Skeletal muscle tissue (tissue), 4 donors: ENCODE results near the gene DTNB. TPM values are rescaled to one million over a fixed set of nuclear protein-coding genes. Genes with fewer than 3 reads are reported as not detected.

ENCODE experiments used
- H3K27ac ChIP-seq: one replicate; pipeline ENCODE4 v1.7.0; 2013; ENCODE audit warnings: mild to moderate bottlenecking, low read depth, low read length, inconsistent platforms
- H3K27me3 ChIP-seq, 3 donors: one replicate each; pipeline ENCODE4 v1.7.0; 2013; ENCODE audit warnings: low read length in 3 of 3; ENCODE audit not compliant: control insufficient read depth in 3 of 3, insufficient read depth in 3 of 3
- H3K36me3 ChIP-seq, 3 donors: one replicate each; pipeline ENCODE4 v1.7.0; 2013; ENCODE audit warnings: low read length in 3 of 3; ENCODE audit not compliant: control insufficient read depth in 3 of 3, insufficient read depth in 3 of 3
- H3K4me1 ChIP-seq, 3 donors: one replicate each; pipeline ENCODE4 v1.7.0; 2013; ENCODE audit warnings: low read length in 3 of 3, mild to moderate bottlenecking in 3 of 3; ENCODE audit not compliant: control insufficient read depth in 3 of 3, insufficient read depth in 3 of 3
- H3K4me3 ChIP-seq, 3 donors: one replicate each; pipeline ENCODE4 v1.7.0; 2013; ENCODE audit warnings: low read length in 3 of 3
- H3K9ac ChIP-seq, 3 donors: one replicate each; pipeline ENCODE4 v1.7.0; 2013; ENCODE audit warnings: low read length in 3 of 3, mild to moderate bottlenecking in 3 of 3, moderate library complexity in 2 of 3, low read depth in 1 of 3
- H3K9me3 ChIP-seq, 3 donors: one replicate each; pipeline ENCODE4 v1.7.0; 2013; ENCODE audit warnings: low read length in 3 of 3; ENCODE audit not compliant: control insufficient read depth in 3 of 3
- total RNA-seq: library from RNA; depleted of rRNA; stranded (reverse); fragments of >200 nt; gene quantifications from one replicate; pipeline ENCODE4 v1.2.3, GENCODE V29; 2014
- donor health status: Osteomylitis.

The DTNB gene
- total RNA-seq, 1 donor from 2014 or later: 3.1 TPM

DNA sequence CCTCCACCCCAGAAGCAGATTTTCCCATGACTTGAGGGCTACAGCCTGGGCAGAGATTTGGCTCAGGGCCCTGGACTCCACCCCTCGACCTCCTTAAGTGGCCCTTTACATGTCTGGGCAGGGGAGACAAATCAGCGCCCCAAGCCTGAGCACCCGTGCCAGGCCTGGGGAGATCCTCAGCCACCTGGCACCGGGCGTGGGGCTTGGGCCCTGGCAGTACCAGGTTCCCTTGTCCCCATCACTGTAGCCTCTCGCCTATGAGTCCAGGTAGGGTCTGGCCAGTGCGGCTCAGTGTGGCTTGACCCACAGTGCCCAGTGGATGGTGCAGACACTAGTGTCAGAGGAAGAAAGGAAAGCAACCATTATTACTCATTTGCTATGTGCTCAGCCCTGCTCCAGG is 309.6 kb downstream of the DTNB start:
- Histone ChIP-seq H3K36me3 (no peaks in the 10 kb centered on the region), H3K9ac (no peak overlapping the region), H3K4me1 (peaks cover 6 to 10% (median 7%) of the 10 kb centered on the region in 3 donors), H3K4me3 (no peak overlapping the region), H3K9me3 (no peaks in the 10 kb centered on the region), H3K27ac (no peak overlapping the region), H3K27me3 (peaks cover 0 to 3% (median 0%) of the 10 kb centered on the region in 3 donors)

DNA sequence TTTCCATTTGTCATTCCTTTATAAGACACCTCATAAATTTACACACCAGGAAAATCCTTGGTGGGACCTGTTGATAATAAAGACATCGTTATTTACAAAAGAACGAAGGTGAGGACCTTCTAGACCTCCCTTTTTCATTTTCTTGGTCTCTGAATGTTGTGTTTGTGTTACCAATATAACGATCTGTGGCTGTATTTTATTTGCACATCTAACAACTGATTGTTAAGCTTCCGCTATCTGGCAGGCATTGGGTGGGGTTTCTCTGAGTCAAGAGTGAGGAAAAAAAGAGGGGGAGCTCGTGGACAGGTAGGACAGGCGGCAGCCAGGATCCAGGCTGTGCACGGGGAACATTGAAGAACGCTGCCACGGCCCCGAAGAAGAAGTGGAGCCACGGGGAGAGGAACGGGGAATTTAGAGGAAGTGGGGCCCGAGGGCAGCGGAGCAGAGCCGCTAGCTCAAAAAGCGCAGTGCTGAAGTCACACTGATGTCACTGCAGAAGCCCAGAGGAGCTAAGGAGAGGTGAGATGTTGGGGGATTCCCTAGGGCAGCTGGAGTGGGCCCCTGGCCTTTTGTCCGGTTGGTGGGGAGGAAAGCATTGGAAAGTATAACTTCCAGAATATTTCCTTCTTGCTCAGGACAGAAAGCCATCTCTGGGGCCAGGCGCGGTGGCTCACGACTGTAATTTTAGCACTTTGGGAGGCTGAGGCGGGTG is 310.8 kb downstream of the DTNB start:
- peaks cover 6 to 10% (median 7%) of the 10 kb centered on the region in 3 donors for H3K4me1 ChIP-seq
- peaks cover 0 to 3% (median 0%) of the 10 kb centered on the region in 3 donors for H3K27me3 ChIP-seq
- no peaks in the 10 kb centered on the region for H3K9me3 ChIP-seq
- H3K9ac ChIP-seq: peak overlapping the region; percentile 47 to 81 (median 57)
- H3K36me3 ChIP-seq: no peaks in the 10 kb centered on the region
- H3K27ac ChIP-seq: peak overlapping the region; percentile 58
- H3K4me3 ChIP-seq: peak overlapping the region; percentile 62 to 87 (median 78)

DNA sequence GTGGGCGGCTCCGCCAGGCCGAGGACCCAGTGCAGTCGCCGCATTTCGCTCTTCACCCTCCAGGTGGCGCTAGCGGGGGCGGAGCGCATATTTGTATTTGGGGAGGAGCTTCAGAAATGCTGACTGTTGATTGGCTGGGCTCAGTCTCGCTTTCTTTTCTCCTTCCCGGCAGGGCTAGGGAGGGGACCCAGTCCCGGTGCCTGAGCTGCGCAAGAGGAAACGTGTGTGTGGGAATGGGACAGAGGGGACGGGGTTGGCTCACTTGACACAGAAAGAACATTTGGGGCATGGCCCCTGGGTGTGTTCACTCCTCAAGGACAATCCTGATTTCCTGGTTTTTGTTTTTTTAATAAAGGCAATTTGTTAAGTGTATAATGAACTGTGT is 311.3 kb downstream of the DTNB start:
- peaks cover 0 to 3% (median 0%) of the 10 kb centered on the region in 3 donors for H3K27me3 ChIP-seq
- H3K9me3 ChIP-seq: no peaks in the 10 kb centered on the region
- H3K4me3 ChIP-seq: peak overlapping the region; percentile 62 to 87 (median 78)
- peak overlapping the region; percentile 47 to 81 (median 57) for H3K9ac ChIP-seq
- peaks cover 6 to 10% (median 7%) of the 10 kb centered on the region in 3 donors for H3K4me1 ChIP-seq
- peak overlapping the region; percentile 58 for H3K27ac ChIP-seq
- no peaks in the 10 kb centered on the region for H3K36me3 ChIP-seq

DNA sequence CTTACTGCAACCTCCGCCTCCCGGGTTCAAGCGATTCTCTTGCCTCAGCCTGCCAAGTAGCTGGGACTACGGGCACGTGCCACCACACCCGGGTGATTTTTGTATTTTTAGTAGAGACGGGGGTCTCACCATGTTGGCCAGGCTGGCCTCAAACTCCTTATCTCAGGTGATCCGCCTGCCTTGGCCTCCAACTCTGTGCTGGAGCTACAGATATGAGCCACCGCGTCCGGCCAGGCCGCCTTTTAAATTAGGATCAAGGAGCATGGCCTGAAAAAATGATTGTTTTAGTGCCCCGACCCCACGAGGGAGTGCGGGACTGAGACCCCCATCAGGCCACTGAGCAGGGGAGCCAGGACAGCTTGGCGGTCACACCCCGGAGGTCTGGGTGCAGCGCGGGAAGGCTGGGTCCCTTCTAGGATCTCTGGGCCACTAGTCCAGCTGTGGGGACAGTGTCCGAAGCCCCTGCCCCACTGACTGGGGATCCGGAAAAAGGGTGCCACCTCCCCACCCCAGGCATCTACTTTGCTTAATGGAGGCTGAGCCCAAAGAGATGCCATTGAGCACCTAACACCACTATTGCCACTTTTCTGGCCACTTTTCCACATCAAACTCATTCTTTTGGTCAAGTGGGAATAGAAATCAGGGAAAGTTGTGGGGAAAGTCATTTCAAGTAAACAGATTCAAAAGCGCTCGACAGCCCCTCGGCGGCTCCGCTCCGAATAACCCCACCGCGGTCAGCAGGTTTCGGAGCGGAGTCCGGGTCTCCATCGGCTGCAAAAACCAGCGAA is 311.9 kb downstream of the DTNB start:
- H3K27ac ChIP-seq: no peak overlapping the region
- peaks cover 6 to 10% (median 7%) of the 10 kb centered on the region in 3 donors for H3K4me1 ChIP-seq
- H3K4me3 ChIP-seq: peak overlapping the region; percentile 38 to 87 (median 78)
- no peaks in the 10 kb centered on the region for H3K9me3 ChIP-seq
- peak overlapping the region in 2 of 3 donors; percentile 25 to 81 for H3K9ac ChIP-seq
- H3K27me3 ChIP-seq: peaks cover 0 to 3% (median 0%) of the 10 kb centered on the region in 3 donors
- H3K36me3 ChIP-seq: no peaks in the 10 kb centered on the region

DNA sequence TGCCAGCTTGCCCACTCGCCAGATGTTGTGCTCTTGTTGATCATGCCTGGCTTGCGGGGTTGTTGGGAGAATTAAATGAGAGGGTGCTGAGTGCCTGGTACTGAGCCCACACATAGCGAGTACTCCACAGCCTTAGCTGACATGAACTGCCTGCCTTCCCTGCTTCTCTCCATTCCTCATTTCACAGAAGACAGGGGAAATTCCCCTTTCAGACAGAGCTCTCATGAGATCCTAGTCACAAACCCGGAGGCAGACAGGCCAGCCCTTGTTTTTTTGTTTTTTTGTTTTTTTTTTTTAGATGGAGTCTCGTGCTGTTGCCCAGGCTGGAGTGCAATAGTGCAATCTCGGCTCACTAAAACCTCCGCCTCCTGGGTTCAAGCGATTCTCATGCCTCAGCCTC is 314.5 kb downstream of the DTNB start:
- H3K9me3 ChIP-seq: no peaks in the 10 kb centered on the region

DNA sequence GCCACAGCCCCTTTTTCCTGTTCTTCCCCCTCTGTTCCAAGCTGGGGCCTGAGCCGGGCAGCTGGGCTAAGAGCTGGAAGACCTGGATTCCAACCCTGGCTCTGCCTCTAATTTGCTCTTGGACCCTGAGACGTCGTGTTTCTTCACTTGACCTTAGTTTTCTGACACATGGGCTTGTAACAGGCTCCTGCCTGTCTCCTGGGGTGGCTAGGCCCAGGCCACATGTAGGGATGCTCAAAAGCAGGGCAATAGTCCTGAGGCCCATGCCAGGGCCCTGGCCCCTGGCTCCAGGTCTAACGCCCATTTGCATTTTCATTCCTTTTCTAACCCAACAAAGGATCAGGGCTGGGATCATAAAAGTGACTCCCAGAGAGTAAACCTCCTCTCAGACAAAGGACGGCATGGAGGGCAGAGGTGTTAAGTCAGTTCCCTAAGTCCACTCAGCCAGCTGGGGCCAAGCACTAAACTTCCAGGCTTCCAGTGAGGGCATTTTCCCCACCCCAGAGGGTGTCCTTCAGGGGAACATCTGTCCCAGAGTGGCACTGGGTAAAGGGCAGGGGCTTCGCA is 315.0 kb downstream of the DTNB start:
- Histone ChIP-seq H3K9me3 (no peaks in the 10 kb centered on the region), H3K4me3 (no peak overlapping the region), H3K4me1 (peaks cover 6 to 10% (median 7%) of the 10 kb centered on the region in 3 donors), H3K36me3 (no peaks in the 10 kb centered on the region), H3K9ac (no peak overlapping the region), H3K27me3 (peaks cover 0 to 3% (median 0%) of the 10 kb centered on the region in 3 donors), H3K27ac (no peak overlapping the region)

More for the DNA sequence above, 314.5 kb downstream of the DTNB start:
- H3K27ac ChIP-seq: no peak overlapping the region
- H3K4me1 ChIP-seq: peaks cover 6 to 10% (median 7%) of the 10 kb centered on the region in 3 donors
- peaks cover 0 to 3% (median 0%) of the 10 kb centered on the region in 3 donors for H3K27me3 ChIP-seq
- H3K9ac ChIP-seq: no peak overlapping the region
- no peak overlapping the region for H3K4me3 ChIP-seq
- no peaks in the 10 kb centered on the region for H3K36me3 ChIP-seq

DNA sequence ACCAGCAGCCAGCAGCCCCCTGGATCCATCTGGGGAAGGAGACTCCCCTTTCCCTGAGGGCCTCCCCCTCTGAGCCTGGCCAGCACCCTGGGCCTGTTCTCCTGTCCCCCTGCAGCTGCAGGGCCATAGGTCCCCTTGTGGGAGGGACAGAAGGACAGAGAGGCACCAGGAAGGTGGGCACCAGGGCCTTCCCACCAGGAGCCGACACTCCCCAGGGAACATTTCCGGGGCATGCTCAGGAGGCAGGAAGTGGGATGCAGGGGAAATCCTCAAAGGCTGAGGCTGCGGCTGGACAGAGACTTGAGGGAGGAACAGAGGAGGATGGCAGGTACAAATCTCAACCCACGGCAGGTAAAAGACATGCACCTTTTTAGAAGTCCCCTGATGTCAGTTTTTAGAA is 317.3 kb downstream of the DTNB start:
- H3K9ac ChIP-seq: no peak overlapping the region
- no peaks in the 10 kb centered on the region for H3K36me3 ChIP-seq
- H3K4me3 ChIP-seq: no peak overlapping the region
- H3K9me3 ChIP-seq: no peaks in the 10 kb centered on the region
- peaks cover 0 to 3% (median 0%) of the 10 kb centered on the region in 3 donors for H3K27me3 ChIP-seq
- no peaks in the 10 kb centered on the region for H3K4me1 ChIP-seq
- no peak overlapping the region for H3K27ac ChIP-seq

DNA sequence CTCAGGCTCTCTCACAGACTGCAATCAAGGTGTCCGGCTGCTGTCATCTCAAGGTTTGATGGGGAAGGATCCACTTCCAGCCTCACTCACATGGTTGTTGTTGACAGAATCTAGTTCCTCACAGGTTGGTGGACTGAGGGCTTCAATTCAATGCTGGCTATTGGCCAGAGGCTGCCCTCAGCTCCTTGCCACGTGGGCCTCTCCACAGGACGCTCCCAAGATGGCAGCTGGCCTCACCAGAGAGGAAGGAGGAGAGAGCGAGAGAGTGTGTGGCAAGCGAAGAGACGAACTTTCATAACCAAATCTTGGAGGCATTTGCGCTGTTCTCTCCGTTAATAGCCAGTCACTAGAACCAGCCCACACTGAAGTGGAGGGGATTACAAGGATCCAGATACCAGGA is 318.1 kb downstream of the DTNB start:
- peaks cover 0 to 3% (median 0%) of the 10 kb centered on the region in 3 donors for H3K27me3 ChIP-seq
- H3K4me1 ChIP-seq: no peaks in the 10 kb centered on the region
- H3K36me3 ChIP-seq: no peaks in the 10 kb centered on the region
- H3K27ac ChIP-seq: no peak overlapping the region
- no peak overlapping the region for H3K4me3 ChIP-seq
- H3K9ac ChIP-seq: no peak overlapping the region
- no peaks in the 10 kb centered on the region for H3K9me3 ChIP-seq

DNA sequence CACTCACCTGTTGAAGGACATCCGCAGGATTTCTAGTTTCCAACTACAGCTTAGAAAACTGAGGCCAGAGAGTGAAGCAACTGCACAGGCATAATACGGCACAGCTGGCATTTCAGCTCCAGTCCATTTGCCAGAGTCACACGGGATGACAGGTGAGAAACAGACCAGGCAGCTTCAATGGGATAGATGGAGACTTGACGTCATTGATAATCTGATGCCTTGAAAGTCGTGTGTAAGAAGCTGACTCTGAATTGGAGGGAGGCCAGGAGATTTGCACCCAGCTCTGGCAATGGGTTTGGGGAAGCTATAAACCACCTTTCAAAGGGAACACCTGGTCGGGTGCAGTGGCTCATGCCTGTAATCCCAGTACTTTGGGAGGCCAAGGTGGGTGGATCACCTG is 319.3 kb downstream of the DTNB start:
- Histone ChIP-seq H3K27ac (no peak overlapping the region), H3K27me3 (no peaks in the 10 kb centered on the region), H3K9me3 (no peaks in the 10 kb centered on the region), H3K9ac (no peak overlapping the region), H3K36me3 (no peaks in the 10 kb centered on the region), H3K4me1 (peaks cover 4 to 6% (median 5%) of the 10 kb centered on the region in 3 donors), H3K4me3 (no peak overlapping the region)
